IPS-NIHi7 (cell line): ENCODE results near the gene PRUNE2.
"Not testable (repeated sequence)": the region's sequence is repeated elsewhere in the genome, so short reads cannot be mapped to it uniquely, and the experiment has no call there.

ENCODE experiments used
- DNase-seq: peaks from one replicate; pipeline ENCODE4 v3.0.0; 2012; ENCODE audit warnings: mixed read lengths; ENCODE audit errors: extremely low spot score

PRUNE2 gene

GRCh38 chr9:76603931-76604570 is 301.9 kb downstream of the PRUNE2 start:
- no peak for DNase-seq

- DNase-seq: no peak
Measured at GRCh38 chr9:76603448-76603895, 302.4 kb downstream of the PRUNE2 start.

- no peak for DNase-seq
Measured at GRCh38 chr9:76602199-76602598, 303.7 kb downstream of the PRUNE2 start.

DNA sequence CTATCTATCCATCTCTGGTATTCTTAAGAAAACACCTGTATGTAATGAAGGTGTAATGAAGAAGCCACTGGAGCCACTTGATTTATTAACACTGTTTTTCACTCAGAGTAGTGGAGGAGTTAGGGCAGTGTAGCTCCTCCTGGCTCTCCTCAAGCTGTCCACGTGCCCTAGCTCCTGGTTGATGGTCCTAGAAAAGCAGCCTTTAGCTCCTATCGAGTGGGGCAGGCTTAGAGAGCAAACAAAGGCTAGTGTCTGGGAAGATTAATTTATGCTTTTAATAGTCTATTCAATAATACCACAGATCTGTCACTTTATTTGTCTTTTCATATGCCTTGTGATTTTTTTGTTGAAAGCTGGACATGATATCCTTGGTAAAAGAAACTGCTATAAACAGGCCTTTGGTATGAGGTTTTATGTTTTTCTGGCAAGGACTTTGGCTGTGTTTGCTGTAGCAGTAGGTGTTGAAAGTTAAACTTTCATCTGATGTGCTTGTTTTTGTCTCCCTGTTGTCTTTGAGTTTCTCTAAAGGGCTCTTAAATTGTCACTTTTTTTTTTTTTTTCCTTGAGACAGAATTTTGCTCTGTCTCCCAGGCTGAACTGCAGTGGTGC is 305.8 kb downstream of the PRUNE2 start:
- DNase-seq: no peak

GRCh38 chr9:76598981-76599380 is 306.9 kb downstream of the PRUNE2 start:
- no peak for DNase-seq

GRCh38 chr9:76595645-76596044 is 310.3 kb downstream of the PRUNE2 start:
- no peak for DNase-seq

GRCh38 chr9:76594764-76595424 is 311.0 kb downstream of the PRUNE2 start:
- DNase-seq: peak; percentile 35

GRCh38 chr9:76593961-76594735 is 311.8 kb downstream of the PRUNE2 start:
- DNase-seq: not testable (repeated sequence)

- DNase-seq: no peak
Measured at GRCh38 chr9:76592974-76593347, 313.0 kb downstream of the PRUNE2 start.

- no peak for DNase-seq
Measured at GRCh38 chr9:76592091-76592973, 313.6 kb downstream of the PRUNE2 start.

- DNase-seq: no peak
Measured at GRCh38 chr9:76591256-76591950, 314.5 kb downstream of the PRUNE2 start.

- no peak for DNase-seq
Measured at GRCh38 chr9:76588316-76588715, 317.6 kb downstream of the PRUNE2 start.

GRCh38 chr9:76586390-76587314 is 319.3 kb downstream of the PRUNE2 start:
- no peak for DNase-seq

DNA sequence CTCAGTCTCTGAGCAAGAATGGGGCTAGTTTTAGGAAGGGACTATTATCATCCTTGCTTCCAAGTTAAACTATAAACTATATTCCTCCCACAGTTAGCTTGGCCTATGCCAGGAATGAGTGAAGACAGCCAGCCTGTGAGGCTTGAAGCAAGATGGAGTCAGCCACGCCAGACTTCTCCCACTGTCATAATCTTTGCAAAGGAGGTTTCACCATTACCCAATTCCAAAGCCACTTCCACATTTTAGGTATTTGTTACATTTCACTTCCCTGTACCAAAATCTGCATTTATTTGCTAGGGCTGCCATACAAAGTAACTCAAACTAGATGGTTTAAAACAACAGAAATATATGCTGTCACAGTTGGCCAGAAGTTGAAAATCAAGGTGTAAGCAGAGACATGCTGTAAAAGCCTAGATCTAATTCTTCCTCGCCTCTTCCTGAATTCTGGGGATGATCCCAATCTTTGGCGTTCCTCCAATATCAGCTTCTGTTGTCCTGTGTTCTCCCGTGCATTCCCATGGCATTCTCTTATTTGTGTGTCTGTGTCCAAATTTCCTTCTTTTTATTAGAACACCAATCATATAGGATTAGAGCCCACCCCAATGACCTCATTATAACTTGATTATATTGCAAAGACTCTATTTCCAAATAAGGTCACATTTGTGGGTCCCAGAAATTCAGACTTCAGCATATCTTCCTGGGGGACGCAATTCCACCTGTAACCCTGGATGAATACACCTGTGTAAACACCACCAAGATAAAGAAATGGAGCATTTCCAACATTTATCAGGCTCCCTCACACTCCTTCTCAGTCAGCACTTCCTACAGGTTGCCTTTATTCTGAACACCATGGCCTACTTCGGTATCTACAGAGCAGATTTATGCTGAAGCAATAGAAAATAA is 320.2 kb downstream of the PRUNE2 start:
- DNase-seq: no peak

DNA sequence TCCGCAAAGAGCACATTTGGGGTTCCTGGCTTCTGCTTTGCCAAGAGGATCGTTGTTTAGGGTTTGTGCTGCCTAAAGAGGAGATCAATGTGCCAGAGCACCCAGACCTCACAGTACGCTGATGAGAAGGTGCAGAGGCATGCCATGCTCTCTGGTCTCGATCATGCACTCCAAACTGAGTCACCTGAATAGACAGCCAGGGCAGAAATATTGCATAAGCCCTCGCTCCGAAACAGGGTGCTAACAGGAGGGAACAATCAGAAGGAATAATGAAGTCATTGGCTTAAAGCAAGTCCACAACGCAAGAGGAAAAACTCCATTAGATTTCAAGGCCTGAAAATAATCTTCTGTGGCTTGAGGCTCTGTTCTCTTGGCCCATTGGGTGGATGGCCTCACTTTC is 322.7 kb downstream of the PRUNE2 start:
- no peak for DNase-seq

- DNase-seq: no peak
Measured at GRCh38 chr9:76581731-76582130, 324.2 kb downstream of the PRUNE2 start.

DNA sequence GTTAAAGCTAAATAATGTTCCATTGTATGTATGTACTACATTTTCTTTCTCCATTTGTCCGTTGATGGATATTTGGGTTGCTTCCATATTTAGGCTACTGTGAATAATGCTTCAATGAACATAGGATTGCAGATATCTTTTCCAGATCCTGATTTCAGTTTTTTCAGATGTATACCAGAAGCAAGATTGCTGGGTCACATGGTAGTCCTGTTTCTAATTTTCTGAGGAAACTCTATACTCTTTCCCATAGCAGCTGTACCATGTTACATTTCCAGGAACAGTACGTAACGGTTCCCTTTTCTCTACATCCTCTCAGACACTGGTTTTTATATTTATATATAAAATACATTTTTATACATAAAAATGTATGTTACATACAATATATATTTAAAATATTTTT is 325.1 kb downstream of the PRUNE2 start:
- no peak for DNase-seq

DNA sequence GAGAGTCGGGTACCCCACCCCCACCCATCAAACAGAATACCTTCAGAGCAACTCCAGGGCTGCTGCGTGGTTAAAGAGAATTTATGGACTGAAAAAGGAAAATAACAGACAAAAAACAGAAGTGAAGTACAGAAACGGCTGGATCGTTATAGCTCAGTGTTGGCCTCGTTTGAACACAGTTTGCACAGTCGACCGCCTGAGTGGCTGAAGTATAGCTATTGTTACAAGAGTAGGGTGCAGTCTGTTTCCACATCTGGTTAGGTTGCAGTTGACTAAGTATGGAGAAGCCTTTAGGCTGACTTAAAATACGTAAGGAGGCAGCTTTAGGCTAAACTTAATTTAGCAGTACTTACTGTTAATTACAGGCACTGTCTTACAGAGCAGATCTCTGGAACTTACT is 325.7 kb downstream of the PRUNE2 start:
- no peak for DNase-seq

DNA sequence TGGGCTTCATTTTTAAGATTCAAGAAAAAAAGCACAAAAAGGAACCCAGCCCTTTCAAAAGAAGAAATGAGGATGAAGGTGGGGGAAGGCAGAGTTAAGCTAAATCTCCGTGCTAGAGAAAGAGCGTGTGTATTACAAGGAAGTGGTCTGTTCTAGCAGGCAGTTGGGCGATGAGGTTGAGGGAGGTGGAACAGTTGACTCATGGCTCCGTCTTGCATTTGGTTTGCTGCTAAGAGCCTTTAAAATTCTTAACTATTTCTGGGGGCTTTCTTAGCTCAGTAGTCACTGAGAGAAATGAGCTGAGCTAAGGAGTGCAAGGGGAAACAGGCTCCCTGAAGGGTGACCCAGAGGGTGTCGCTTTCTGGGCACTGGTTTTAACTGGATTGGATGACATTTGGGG is 329.6 kb downstream of the PRUNE2 start:
- no peak for DNase-seq
